ENCODE data around the gene PLCD4. TPM values are rescaled to one million over a fixed set of nuclear protein-coding genes. Genes with fewer than 3 reads are reported as not detected.

PLCD4 gene
- total and polyA plus RNA-seq, 2 of the 8 experiments (the other 6 are each of a cell fraction or from before 2014, with no cell fraction given): 0.21 to 0.50 TPM

GRCh38 chr2:218568190-218569037 lies 39.3 kb upstream of the PLCD4 start, which contains the start of the genes CNOT9 and USP37:
Gene CNOT9, plus strand, starts transcription at chr2:218568839. Its CDS starts 116 bp downstream, at chr2:218568955.
Gene USP37, minus strand, starts transcription at chr2:218568351. Its CDS starts 9,698 bp downstream, at chr2:218558653.
- H3K18ac ChIP-seq (ENCODE audit: extremely low read depth, low read length): peak within 1 kb of the TSS; percentile 100
- H3K9me3 ChIP-seq (ENCODE audit: insufficient read depth in 2 of 2, low read depth in 1 of 2, low read length in 1 of 2): no peaks in the 10 kb centered on the region
- WGBS, 2 experiments (ENCODE audit: extremely low coverage in 1 of 2, insufficient coverage in 1 of 2, insufficient read length in 1 of 2, insufficient replicate concordance in 2 of 2, low coverage in 1 of 2, low lambda C conversion rate in 2 of 2, missing lambda C conversion rate in 1 of 2): 1% methylated on average over 63 of the region's 77 CpGs; no CpG with 5 or more reads in 1 of the 2 experiments
- H4K20me1 ChIP-seq (replicated peaks in 1 of 2; ENCODE audit: control insufficient read depth in 1 of 2, insufficient read depth in 2 of 2, low read length in 2 of 2): peaks cover 7 to 9% of the 10 kb centered on the region in 2 experiments
- peak within 1 kb of the TSS; percentile 69 for H3K4ac ChIP-seq (replicated peaks; ENCODE audit: insufficient read length, low read depth, low read length)
- no peak within 1 kb of the TSS for H2BK15ac ChIP-seq (ENCODE audit: low read length)
- H4K91ac ChIP-seq (replicated peaks; ENCODE audit: insufficient read length, low read length): peak within 1 kb of the TSS; percentile 99
- peak; percentile 94 to 100 for DNase-seq (ENCODE audit: low read depth in 1 of 2, low spot score in 2 of 2)
- peaks cover 12% of the 10 kb centered on the region for H3K23me2 ChIP-seq (ENCODE audit: low read depth, low read length)
- H2BK20ac ChIP-seq (ENCODE audit: low read length): no peak within 1 kb of the TSS
- peak within 1 kb of the TSS; percentile 99; the same call in 1 of the 2 replicates for H2AFZ ChIP-seq (ENCODE audit: low read length)
- peaks cover 2 to 21% (median 7%) of the 10 kb centered on the region in 4 experiments; a peak in 3 of 8 replicates for H3K36me3 ChIP-seq (ENCODE audit: control insufficient read depth in 2 of 4, insufficient read depth in 4 of 4, low read length in 3 of 4)
- peaks cover 0 to 13% (median 4%) of the 10 kb centered on the region in 4 experiments; a peak in 6 of 7 replicates for H3K4me1 ChIP-seq (replicated peaks in 1 of 4; ENCODE audit: control insufficient read depth in 3 of 4, insufficient read depth in 4 of 4, low read length in 3 of 4)
- peak within 1 kb of the TSS; percentile 99 for H4K8ac ChIP-seq (ENCODE audit: extremely low read depth, insufficient read depth, low read length)
- H3K79me1 ChIP-seq (ENCODE audit: low read depth, low read length): peaks cover 8% of the 10 kb centered on the region
- H3K56ac ChIP-seq (replicated peaks; ENCODE audit: insufficient read length, low read depth, low read length): peak within 1 kb of the TSS; percentile 99
- H3K27me3 ChIP-seq (replicated peaks in 1 of 4; ENCODE audit: control insufficient read depth in 3 of 4, extremely low read depth in 1 of 4, insufficient read depth in 3 of 4, low read length in 3 of 4): no peaks in the 10 kb centered on the region
- H3K4me2 ChIP-seq (ENCODE audit: insufficient read depth in 1 of 2, low read depth in 2 of 2, low read length in 2 of 2): peak within 1 kb of the TSS; percentile 93 to 97
- H2BK5ac ChIP-seq (ENCODE audit: low read depth, low read length): peak within 1 kb of the TSS; percentile 97
- peak within 1 kb of the TSS; percentile 89; the same call in 1 of the 2 replicates for H2AK5ac ChIP-seq (ENCODE audit: low read depth, low read length)
- peak within 1 kb of the TSS; percentile 96 for H2BK120ac ChIP-seq (replicated peaks; ENCODE audit: low read depth, low read length)
- no peak for FAIRE-seq
- H3K79me2 ChIP-seq (ENCODE audit: control insufficient read depth in 1 of 2, insufficient read depth in 2 of 2, low read length in 2 of 2): peaks cover 29 to 87% of the 10 kb centered on the region in 2 experiments
- CTCF ChIA-PET (ENCODE audit: partially characterized antibody): no interaction called here
- no peak within 1 kb of the TSS for H3K23ac ChIP-seq (ENCODE audit: insufficient read length)
- H4K5ac ChIP-seq (ENCODE audit: insufficient read length, low read depth, low read length): peak within 1 kb of the TSS; percentile 100
- peak within 1 kb of the TSS; percentile 98 for H2BK12ac ChIP-seq (ENCODE audit: low read depth, low read length)
- H3K27ac ChIP-seq (ENCODE audit: low read depth, low read length): peak within 1 kb of the TSS; percentile 99
- peak within 1 kb of the TSS; percentile 94 to 96 (median 96) for H3K9ac ChIP-seq (replicated peaks in 1 of 4; ENCODE audit: extremely low read depth in 1 of 4, low read depth in 3 of 4, low read length in 3 of 4)
- H3K4me3 ChIP-seq (ENCODE audit: extremely low read depth in 1 of 4, insufficient read depth in 2 of 4, low read depth in 3 of 4, low read length in 4 of 4): peak within 1 kb of the TSS; percentile 86 to 96 (median 94)
- POLR2A ChIA-PET (ENCODE audit: partially characterized antibody): interaction anchor here (0.6 to 1.9 kb wide), 14 partner anchors 10 to 306 kb away, joined by 3 to 20 read pairs (median 3); partner anchors contain the start of genes BCS1L and ZNF142
- H3K14ac ChIP-seq (ENCODE audit: insufficient read length): peak within 1 kb of the TSS; percentile 34
- TF ChIP-seq TAF7 (optimal IDR thresholded peaks at IDR 0.05; ENCODE audit: borderline replicate concordance, low read depth, low read length) (no peak), MAX (IDR thresholded peaks at IDR 0.05) (peak; percentile 99), YY1 (IDR thresholded peaks at IDR 0.05; ENCODE audit: low read depth, low read length) (peak; percentile 85), POU5F1 (IDR thresholded peaks at IDR 0.05; ENCODE audit: low read depth, low read length) (no peak), ASH2L (IDR thresholded peaks at IDR 0.05; ENCODE audit: low read length) (peak; percentile 83), NRF1 (IDR thresholded peaks at IDR 0.05; ENCODE audit: low read depth, low read length) (peak; percentile 63), BCL11A (IDR thresholded peaks at IDR 0.05; ENCODE audit: low read depth in 2 of 2, low read length in 2 of 2) (no peak), CBX5 (IDR thresholded peaks at IDR 0.05; ENCODE audit: low read depth, low read length) (no peak), TBP (IDR thresholded peaks at IDR 0.05; ENCODE audit: low read depth, low read length) (peak; percentile 86), HDAC6 (IDR thresholded peaks at IDR 0.05; ENCODE audit: low read depth, low read length) (no peak), RBBP5 (IDR thresholded peaks at IDR 0.05; ENCODE audit: borderline replicate concordance, low read depth, low read length) (peak; percentile 76)
